Activated CD4-positive, CD25-positive, alpha-beta regulatory T cell treated with anti-CD3 and anti-CD28 coated beads, Interleukin-2, amount 50 U/mL, for 72 hours (primary cell): Measurements from ENCODE around the gene SLC31A1.
"Not testable (repeated sequence)": the region's sequence is repeated elsewhere in the genome, so short reads cannot be mapped to it uniquely, and the experiment has no call there.

Source experiments
- DNase-seq: peaks from one replicate; pipeline ENCODE4 v3.0.0; 2021

SLC31A1 gene

DNA sequence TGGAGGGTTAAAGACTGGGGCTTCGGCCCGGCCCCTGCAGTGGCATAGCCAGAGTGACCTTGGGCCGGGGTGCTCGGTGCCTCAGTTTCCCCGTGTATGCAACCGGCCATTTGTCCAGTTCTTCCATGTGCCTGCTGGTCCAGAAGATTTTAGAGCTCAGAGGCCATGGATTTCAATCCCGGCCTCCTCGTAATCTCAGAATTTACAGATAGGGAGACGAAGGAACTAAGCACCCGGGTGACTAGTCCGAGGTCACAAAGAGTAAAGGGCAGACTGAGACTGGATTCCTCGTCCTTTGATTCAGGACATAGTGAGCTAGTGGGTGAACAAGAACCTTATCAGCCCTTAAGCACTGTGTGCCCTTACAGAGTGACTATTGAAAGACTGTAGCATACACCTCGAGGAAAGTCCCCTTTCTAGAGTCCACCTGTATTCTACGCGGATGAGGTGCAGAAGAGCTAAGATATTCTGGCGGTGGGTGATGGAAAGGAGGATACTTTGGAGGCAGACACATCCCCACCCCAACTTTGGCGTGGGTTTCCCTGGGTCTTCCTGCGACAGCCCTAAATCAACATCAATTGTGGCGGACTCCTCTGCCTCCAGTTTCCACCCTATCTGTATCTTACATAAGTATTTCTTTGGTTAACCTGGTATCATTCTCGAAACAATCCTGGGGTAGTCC lies 597 bp downstream of the SLC31A1 start:
- DNase-seq = no peak

DNA sequence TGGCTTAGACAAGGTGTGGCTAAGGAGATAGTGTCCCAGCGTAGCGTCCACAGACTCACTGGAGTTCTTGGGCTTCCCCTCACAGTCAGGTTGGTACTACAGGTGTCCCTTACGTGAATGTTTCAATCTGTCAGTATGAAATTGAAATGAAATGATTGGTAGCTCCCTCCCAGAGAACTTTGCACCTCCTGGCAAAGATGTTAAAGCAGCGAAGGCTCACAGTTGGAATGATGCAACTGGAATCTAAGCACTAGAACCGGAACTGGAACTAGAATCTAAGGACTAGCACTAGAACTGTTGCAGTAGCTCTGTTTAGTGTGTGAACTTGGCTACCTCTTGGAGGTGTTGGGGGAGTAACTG lies 1.1 kb downstream of the SLC31A1 start:
- DNase-seq = no peak

DNA sequence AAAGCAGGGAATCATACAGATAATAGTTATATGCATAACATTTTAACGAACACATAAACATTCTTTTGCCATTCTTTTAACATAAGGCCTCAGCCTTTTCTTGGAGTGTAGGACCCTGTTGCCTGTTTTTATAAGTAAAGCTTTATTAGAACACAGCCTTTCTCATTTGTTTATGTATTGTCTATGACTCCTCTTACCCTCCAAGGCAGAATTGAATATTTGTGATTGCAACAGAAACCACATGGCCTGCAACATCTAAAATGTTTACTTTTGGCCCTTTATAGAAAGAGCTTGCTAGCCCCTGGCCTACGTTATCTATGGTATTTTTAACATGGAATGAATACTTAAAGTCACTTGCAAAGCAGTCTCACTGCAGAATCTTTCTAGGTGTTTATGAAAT lies 2.6 kb downstream of the SLC31A1 start:
- DNase-seq = no peak

DNA sequence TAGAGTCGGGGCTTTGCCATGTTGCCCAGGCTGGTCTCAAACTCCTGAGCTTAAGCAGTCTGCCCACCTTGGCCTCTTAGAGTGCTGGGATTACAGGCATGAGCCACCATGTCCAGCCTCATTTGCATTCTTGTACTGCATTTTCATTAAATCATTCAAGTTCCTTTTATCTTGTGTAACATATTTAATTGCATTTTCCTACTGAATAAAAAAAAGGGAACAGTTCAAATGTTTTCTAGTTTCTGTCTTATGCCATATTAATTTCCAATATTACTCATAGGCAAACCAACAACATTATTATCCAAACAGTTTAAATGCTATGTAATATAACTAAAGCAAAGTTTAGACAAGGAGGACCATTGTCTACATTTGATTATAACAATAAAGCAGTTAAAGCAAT lies 6.1 kb downstream of the SLC31A1 start:
- DNase-seq = no peak

DNA sequence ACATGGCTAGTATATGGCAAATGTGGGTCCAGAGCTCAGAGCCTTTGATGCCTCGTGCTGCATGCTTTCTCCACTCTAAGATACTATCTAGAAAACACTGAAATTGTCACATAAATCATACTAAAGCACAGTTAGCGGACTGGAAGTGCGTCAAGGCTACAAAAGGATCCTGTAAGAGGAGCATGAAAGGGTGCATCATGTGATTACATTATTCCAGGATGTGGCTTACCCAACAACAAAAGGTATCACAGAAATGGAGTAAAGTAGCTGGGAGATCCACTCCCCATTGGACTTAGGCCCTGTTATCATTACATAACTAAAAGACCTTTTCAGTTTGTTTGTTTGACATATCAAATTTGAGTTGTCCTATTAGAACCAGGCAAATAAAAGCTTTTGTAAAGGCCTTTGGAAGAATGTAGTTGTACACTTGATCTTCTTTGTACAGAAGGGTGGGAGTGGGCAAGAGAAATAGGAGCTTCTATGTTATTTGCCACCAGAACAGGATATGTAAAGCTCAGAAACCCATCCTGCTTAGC lies 6.9 kb downstream of the SLC31A1 start:
- DNase-seq = no peak

DNA sequence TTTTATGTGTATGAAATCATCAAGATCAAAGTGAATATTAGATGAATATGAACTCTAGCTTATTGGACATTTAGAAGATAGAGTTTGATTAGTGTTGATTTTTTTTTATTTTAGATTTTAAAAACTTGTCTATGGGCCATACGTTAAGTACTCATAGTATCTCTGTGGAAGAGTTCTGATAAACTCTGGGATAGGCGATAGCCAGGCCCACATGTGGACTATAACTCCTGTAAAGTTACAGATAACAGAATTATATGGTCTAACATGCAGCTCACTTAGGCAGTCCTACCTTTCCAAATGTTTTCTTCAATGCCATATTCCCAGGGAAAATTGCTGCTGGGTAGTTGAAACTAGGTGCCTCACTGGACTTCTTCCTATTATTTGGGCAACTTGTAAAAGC lies 10.4 kb downstream of the SLC31A1 start:
- no peak for DNase-seq

DNA sequence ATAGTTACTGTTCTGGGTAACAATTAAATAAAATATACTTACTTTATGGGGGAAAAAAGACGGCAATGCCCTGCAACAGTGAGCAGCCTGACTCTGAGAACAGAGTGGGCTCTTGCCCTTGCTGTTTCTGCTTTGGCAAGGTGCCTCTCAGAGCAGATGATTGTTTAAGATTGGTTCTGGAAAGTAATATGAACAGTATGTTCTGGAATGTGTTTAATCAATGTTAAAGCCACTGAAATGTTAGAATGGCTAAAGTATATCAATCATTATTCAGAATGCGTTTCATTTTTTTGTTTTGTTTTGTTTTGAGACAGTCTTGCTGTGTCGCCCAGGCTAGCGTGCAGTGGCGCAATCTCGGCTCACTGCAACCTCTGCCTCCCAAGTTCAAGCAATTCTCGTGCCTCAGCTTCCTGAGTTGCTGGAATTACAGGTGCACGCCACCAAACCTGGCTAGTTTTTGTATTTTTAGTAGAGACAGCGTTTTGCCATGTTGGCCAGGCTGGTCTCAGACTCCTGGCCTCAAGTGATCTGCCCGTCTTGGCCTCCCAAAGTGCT lies 14.4 kb downstream of the SLC31A1 start:
- DNase-seq = not testable (repeated sequence)

DNA sequence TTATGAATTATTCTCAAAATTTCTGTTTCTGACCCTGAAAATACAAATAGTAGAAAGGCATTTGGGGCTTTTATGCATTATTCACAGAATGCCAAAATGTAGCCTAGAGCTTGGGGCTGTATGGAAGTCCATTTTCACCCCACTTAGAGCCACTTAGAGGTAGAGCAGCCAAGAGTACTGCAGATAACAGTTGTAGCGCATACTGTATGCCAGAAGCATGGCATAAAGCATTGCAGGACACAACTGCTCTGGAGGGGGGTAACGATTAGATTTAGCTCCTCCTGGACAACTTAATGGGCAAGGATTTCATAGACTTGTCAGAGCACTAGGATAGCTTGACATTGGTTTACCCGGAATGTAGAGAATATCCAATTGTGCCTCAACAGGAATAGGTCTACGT lies 15.7 kb downstream of the SLC31A1 start:
- DNase-seq = no peak

DNA sequence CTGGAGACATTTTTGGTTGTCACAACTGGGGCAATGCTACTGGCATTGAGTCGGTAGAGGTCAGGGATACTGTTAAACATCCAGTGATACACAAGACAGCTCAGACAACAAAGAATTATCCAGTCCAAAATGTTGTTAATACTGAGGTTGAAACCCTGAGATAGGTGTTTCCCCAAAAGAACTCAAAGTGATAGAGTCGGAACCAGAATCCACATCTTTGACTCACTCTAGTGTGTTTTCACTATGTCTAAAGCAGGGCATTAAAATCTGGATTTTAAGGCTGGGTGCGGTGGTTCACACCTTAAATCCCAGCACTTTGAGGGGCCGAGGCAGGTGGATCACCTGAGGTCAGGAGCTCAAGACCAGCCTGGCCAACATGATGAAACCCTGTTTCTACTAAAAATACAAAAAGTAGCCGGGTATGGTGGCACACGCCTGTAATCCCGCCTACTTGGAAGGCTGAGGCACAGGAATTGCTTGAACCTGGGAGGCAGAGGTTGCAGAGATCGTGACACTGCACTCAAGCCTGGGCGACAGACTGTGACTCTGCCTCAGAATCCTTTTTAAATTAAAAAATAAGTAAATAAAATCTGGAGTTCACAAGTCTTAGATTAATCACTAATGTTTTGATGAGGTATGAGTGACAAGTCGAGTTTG lies 17.0 kb downstream of the SLC31A1 start:
- DNase-seq = no peak

DNA sequence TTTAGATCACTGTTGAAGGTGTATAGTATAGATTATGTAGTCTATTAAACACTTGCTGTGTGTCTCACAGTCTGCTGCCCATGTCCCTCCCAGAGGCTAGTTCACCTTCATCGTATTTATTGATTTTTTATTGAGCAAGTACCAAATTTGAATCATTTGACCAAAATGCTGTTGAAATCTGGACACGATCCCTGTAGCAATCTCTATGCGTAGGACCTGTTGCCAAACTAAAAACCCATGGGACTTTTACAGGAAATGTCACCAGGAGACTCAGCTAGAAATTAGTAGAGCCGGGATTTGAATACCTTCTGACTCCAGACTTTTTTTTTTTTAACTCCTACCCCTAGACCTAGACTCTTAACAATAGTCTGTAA lies 17.5 kb downstream of the SLC31A1 start:
- DNase-seq = no peak

DNA sequence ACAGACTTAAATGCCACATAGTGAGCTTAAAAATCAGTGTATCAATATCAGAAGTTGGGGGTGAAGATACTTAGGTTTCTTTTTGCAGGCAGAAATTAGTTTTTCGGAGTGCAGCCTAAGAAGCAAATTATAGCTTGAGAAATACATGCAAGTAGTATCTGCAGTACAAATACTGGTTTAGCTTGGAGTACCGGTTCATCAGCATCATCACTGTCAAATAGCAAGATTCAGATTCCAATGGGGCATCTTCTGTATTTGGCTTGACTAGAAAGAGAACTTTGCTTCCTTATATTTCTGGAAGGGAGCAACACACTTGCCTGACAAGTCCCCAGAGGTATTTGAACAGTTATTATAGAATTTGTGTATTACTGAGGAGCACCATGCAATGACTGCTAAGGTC lies 19.8 kb downstream of the SLC31A1 start:
- no peak for DNase-seq

DNA sequence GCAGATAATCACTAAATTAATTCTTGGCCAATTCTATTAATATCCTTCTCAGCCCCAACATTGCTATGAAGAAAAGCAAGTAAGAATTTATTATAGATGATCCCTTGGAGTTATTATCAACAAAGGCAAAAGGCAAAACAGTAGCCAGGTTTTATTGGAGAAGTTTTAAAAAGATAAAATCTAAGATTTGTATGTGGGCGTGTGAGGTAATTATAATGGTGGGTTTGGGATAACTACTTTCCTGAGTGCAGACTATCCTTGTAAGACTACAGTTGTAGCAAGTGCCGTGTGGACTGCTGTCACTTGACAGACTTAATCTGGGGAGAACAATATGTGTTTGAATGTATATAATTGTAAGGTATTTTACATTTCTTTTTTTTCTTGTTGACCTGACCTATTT lies 23.2 kb downstream of the SLC31A1 start:
- DNase-seq = no peak

DNA sequence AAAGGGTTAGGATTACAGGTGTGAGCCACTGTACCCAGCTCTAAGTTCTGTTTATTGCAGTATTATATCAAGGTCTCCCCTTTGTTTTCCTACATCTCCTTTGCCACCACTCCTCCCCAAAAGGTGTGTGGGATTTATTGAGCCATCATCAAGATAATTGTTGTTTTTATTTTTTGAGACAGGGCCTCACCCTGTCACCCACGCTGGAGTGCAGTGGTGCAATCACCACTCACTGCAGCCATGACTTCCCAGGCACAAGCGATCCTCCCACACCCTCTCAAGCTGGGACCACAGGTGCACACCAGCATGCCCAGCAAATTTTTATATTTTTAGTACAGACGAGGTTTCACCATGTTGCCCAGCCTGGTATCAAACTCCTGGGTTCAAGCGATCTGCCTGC lies 24.6 kb downstream of the SLC31A1 start:
- no peak for DNase-seq

DNA sequence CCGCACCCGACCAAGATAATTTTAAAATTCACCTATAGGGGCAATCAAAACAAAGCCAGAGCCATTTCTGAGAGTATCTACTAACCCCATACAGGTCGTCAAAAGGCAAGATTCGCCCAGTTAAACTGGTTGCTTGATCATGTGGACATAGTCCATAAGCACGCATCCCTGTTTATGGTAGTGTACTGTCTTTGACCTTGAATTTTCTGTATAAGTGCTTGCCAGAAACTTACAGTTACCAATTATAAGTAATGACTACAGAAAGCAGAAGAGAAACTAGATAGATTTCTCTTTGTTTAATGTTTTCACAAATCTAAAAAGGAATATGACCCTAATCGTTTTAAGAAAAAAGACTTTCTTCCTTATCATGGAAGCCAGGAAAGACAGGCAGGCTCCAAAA lies 25.6 kb downstream of the SLC31A1 start:
- DNase-seq = no peak

DNA sequence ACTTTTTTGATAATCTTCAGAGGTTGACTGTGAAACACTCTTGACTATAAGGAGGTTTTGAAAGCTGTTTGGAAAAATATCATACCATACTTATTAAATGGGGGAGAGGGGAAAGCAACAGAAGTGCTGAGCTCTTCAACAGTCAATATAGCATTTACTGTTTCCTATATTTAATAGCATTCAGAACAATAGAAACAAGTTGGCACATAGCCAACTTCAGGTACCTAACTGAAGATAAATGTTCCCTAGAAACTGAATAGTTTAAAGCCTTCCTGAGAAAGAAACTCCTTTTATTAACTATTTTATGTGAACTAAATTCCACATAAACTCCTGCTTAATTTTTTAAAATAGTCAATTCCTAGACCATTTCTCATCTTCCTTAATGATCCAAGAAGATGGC lies 26.3 kb downstream of the SLC31A1 start:
- no peak for DNase-seq

DNA sequence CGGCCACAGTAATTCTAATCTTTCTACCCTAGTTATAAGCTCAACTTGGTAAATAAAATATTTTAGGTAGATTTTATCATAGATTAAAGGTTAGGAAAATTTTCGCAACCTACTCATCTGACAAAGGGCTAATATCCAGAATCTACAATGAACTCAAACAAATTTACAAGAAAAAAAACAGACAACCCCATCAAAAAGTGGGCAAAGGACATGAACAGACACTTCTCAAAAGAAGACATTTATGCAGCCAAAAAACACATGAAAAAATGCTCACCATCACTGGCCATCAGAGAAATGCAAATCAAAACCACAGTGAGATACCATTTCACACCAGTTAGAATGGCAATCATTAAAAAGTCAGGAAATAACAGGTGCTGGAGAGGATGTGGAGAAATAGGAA lies 28.3 kb downstream of the SLC31A1 start:
- not testable (repeated sequence) for DNase-seq

DNA sequence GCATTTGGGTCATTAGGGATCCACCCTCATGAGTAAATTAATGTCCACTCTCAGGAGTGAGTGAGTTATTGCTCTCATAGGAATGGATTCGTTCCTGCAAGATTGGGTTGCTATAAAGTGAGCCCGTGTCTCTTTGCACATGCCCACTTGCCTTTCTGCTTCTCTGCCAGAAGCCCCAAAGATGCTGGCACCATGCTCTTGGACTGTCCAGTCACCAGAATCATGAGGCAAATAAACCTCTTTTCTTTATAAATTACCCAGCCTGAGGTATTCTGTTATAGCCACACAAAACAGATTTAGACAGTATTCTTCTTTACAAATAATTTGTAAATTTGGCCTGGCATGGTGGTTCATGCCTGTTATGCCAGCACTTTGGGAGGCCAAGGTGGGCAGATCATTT lies 29.5 kb downstream of the SLC31A1 start:
- no peak for DNase-seq

DNA sequence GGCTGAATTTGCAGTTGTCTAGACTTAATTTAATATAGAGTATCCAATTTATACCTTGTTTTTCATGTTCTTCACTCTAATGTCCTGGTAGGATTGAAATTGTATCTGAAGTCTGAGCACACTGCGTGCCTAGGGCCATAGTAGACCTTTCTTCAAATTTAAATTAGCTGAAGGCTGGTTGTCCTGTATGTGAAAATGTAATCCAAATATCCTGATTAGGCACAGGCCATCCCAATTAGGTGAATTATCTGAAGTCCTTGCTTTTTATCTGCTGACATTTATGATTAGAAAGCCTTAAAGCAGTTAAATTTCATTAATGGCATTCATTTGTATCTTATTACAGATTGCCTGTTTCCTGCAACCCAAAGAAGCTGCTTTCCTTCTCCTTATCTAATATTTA lies 33.6 kb downstream of the SLC31A1 start:
- no peak for DNase-seq

DNA sequence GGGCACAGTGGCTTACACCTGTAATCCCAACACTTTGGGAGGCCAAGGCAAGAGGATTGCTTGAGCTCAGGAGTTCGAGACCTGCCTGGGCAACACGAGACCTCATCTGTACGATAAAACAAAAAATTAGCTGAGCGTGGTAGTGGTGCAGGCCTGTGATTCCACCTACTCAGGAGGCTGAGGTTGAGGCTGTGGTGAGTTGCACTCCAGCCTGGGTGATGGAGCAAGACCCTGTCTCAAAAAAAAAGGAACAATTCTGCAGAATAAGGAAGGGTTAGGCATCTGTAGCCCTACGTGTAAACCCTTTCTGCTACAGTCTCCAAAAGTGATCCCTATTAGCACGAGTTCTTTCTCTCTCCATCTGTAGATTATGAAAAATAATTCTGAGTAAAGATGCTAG lies 34.1 kb downstream of the SLC31A1 start:
- no peak for DNase-seq

DNA sequence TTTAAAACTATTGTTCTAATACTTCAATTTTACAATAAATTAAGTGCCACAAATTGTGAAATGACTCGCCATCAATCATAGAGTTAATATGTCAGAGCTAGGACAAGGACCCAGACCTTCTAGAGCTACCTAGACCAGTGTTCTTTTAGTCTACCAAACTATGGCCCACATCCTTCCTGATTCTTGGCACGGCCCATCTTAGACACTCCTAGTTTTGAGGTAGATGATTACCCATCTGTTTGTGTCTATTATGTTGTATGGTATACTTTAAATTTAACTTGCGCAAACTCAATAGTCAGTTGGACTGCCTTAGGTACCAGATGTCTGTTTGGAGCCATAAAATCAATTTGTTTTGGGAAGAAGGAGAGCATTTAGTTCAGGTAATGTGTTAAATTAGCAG lies 36.5 kb downstream of the SLC31A1 start:
- DNase-seq = no peak

DNA sequence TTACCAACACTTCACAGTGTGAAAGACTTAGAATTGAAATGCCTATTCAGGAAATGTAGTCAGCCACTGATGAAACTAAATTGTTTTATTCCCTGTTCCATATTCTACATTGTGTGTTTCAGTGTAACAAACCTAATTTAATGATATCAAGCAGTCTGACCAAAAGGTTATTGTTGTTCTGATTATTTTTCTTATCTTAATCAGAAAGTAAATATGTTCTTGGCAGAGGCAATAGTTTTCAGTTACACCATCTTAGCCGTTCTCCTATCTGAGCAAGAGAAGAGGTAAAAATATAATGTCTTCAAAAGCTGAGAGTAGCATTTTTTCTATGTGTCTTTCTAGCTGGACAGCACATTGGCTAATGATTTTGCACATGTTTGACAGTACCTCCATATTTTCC lies 36.9 kb downstream of the SLC31A1 start:
- no peak for DNase-seq

DNA sequence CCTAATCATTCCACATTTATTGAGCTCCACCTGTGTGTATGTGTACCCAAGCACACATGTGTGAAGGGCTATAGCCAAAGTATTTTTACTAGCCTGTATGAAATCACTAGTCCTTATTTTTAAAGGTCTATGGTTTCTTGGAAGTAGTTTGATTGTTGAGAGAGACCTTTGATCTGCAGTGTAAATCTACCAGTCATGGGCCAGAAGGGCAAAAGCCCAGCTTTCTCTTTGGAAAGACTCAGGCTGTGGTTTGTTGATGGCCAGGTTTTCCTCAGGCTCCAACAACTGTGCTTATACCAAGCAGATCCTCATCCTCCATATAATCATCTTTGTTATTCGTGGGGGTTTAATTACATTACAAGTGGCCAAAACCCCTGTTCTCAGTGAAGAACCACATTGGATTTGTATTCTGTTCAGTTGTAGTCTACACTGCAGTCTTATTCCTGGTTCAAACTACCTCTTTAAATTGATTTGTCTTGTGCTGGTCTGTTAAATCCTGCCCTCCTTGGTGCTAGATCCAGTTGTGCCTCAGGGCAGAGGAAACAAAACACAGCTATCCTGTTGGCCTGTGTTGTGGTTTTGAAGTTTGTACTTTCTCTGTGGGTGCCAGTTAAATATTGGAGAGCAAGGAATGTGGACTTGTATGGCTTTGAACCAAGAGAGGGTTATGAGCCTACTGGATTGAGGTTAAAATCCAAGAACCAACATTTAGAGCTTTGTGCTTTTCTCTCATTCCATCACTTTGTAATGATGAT lies 40.8 kb downstream of the SLC31A1 start:
- DNase-seq = no peak

DNA sequence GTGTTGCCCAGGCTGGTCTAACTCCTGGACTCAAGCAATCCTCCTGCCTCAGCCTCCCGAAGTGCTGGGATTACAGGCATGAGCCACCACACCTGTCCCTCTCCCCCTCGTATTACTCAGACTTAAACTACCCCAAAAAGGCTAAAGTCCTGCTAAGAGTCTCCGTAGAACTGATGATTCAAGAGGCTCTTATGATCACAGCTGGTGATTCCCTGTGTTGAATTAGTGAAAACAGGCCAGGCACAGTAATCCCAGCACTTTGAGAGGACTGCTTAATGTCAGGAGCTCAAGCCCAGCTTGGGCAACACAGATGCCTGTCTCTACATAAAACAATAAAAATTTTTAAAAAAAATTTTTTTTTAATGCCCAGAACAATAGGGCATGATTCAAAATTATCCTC lies 44.8 kb downstream of the SLC31A1 start:
- DNase-seq = no peak
